Measurements from ENCODE around the gene GBP7.

Gene GBP7

DNA sequence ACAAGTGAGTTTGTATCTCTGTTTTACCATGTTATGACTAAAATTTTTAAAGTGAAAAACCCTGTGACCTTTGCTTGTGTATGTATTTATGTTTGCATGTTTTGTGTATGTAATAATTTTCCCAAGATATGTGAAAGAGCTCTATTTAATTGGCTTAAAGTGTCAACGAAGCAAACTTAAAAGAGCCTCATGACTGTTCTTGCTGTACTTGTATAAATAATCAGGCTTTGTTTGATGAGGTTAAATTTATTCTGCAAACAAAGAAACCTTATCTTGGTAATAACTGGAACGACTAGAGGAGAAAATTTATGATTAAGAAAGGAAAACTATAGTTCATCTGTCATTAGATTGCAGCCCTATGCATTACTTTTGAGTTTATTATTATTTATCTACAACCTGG, 6.6 kb downstream of the GBP7 start:
- no peak for TF ChIP-seq ISL1 (CRISPR knock-in tag; IDR thresholded peaks at IDR 0.05)
- TF ChIP-seq ZNF565 (CRISPR knock-in tag; conservative IDR thresholded peaks at IDR 0.05; ENCODE audit: low read depth): no peak
- no peak for TF ChIP-seq TCF4 (CRISPR knock-in tag; IDR thresholded peaks at IDR 0.05; ENCODE audit: borderline replicate concordance)
- TF ChIP-seq CSRNP3 (CRISPR knock-in tag; IDR thresholded peaks at IDR 0.05): no peak
- no peak for TF ChIP-seq ZC3H10 (CRISPR knock-in tag; IDR thresholded peaks at IDR 0.05)
- no peak for TF ChIP-seq SNAI2 (CRISPR knock-in tag; IDR thresholded peaks at IDR 0.05)
- TF ChIP-seq ARNTL (CRISPR knock-in tag; IDR thresholded peaks at IDR 0.05; ENCODE audit: borderline replicate concordance, low read depth): no peak
- TF ChIP-seq CSDC2 (CRISPR knock-in tag; IDR thresholded peaks at IDR 0.05): no peak
- TF ChIP-seq ZNF70 (CRISPR knock-in tag; IDR thresholded peaks at IDR 0.05): no peak
- no peak for ATAC-seq

GRCh38 chr1:89167590-89168230, 8.1 kb downstream of the GBP7 start:
- TF ChIP-seq ISL1 (CRISPR knock-in tag; IDR thresholded peaks at IDR 0.05) (peak; percentile 58), ZNF8 (CRISPR knock-in tag; IDR thresholded peaks at IDR 0.05) (no peak)

DNA sequence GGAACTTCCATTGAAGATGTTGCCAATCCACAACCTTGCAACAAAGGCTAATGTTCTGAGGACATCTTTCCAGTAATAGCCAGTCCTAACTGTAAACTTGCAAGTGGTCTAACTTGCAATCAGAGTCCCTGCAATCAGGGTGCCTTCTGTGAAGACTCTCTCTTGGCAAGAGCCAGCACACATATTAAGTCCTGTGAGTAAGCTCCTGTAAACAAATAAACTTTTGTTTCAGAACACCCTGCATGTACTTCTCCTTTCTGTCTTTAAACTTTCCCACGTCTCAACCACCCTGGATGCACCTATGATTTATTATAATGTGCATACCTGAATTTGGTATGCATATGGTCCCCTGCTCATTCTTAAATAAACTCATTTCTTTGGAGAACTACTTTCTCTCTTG, 9.1 kb downstream of the GBP7 start:
- no peak for ATAC-seq
- TF ChIP-seq TCF4 (CRISPR knock-in tag; IDR thresholded peaks at IDR 0.05; ENCODE audit: borderline replicate concordance) (no peak), ZNF565 (CRISPR knock-in tag; conservative IDR thresholded peaks at IDR 0.05; ENCODE audit: low read depth) (no peak), RARB (CRISPR knock-in tag; IDR thresholded peaks at IDR 0.05) (no peak), CREB5 (CRISPR knock-in tag; IDR thresholded peaks at IDR 0.05; ENCODE audit: low read depth) (no peak), BACH2 (CRISPR knock-in tag; IDR thresholded peaks at IDR 0.05; ENCODE audit: borderline replicate concordance) (no peak), CSDC2 (CRISPR knock-in tag; IDR thresholded peaks at IDR 0.05) (no peak), ESRRG (CRISPR knock-in tag; IDR thresholded peaks at IDR 0.05) (no peak), CSRNP3 (CRISPR knock-in tag; IDR thresholded peaks at IDR 0.05) (no peak), OSR1 (CRISPR knock-in tag; IDR thresholded peaks at IDR 0.05) (no peak), ZNF8 (CRISPR knock-in tag; IDR thresholded peaks at IDR 0.05) (no peak), ZFP3 (CRISPR knock-in tag; IDR thresholded peaks at IDR 0.05) (no peak), ARNTL (CRISPR knock-in tag; IDR thresholded peaks at IDR 0.05; ENCODE audit: borderline replicate concordance, low read depth) (no peak), ISL1 (CRISPR knock-in tag; IDR thresholded peaks at IDR 0.05) (no peak), ZFP30 (CRISPR knock-in tag; IDR thresholded peaks at IDR 0.05) (no peak), ZC3H10 (CRISPR knock-in tag; IDR thresholded peaks at IDR 0.05) (no peak)
- TF ChIP-seq, protein P1, sequence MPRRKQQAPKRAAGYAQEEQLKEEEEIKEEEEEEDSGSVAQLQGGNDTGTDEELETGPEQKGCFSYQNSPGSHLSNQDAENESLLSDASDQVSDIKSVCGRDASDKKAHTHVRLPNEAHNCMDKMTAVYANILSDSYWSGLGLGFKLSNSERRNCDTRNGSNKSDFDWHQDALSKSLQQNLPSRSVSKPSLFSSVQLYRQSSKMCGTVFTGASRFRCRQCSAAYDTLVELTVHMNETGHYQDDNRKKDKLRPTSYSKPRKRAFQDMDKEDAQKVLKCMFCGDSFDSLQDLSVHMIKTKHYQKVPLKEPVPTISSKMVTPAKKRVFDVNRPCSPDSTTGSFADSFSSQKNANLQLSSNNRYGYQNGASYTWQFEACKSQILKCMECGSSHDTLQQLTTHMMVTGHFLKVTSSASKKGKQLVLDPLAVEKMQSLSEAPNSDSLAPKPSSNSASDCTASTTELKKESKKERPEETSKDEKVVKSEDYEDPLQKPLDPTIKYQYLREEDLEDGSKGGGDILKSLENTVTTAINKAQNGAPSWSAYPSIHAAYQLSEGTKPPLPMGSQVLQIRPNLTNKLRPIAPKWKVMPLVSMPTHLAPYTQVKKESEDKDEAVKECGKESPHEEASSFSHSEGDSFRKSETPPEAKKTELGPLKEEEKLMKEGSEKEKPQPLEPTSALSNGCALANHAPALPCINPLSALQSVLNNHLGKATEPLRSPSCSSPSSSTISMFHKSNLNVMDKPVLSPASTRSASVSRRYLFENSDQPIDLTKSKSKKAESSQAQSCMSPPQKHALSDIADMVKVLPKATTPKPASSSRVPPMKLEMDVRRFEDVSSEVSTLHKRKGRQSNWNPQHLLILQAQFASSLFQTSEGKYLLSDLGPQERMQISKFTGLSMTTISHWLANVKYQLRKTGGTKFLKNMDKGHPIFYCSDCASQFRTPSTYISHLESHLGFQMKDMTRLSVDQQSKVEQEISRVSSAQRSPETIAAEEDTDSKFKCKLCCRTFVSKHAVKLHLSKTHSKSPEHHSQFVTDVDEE (CRISPR knock-in tag; IDR thresholded peaks at IDR 0.05): no peak
- TF ChIP-seq, protein P2, sequence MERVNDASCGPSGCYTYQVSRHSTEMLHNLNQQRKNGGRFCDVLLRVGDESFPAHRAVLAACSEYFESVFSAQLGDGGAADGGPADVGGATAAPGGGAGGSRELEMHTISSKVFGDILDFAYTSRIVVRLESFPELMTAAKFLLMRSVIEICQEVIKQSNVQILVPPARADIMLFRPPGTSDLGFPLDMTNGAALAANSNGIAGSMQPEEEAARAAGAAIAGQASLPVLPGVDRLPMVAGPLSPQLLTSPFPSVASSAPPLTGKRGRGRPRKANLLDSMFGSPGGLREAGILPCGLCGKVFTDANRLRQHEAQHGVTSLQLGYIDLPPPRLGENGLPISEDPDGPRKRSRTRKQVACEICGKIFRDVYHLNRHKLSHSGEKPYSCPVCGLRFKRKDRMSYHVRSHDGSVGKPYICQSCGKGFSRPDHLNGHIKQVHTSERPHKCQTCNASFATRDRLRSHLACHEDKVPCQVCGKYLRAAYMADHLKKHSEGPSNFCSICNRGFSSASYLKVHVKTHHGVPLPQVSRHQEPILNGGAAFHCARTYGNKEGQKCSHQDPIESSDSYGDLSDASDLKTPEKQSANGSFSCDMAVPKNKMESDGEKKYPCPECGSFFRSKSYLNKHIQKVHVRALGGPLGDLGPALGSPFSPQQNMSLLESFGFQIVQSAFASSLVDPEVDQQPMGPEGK (CRISPR knock-in tag; IDR thresholded peaks at IDR 0.05; ENCODE audit: borderline replicate concordance): no peak

More at GRCh38 chr1:89167590-89168230, 8.1 kb downstream of the GBP7 start:
- no peak for ATAC-seq

Measured in SK-N-SH treated with all-trans-retinoic acid at 6 μM for 48 hours (cell line).